ENCODE data around the gene ST6GALNAC2.

DNA sequence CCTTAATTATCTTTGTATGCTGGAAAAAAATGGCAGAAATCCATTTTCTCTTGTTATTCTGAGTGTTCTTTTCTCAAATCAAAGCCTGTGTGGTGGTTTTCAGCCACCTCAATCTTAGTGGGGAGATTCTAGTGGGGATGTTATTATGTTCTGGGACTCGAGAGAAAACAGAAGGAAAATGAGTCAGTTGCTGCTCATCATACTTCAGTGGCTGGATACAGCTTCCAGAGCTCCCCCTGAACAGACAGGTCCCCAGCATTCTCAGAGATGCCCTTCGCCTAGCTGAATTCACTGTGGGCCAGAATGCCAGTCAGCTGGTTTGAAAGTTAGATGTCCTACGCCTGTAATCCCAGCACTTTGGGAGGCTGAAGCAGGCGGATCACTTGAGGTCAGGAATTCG, 49.4 kb upstream of the ST6GALNAC2 start:
- TF ChIP-seq POLR2A (IDR thresholded peaks at IDR 0.05) (no peak), EP300 (IDR thresholded peaks at IDR 0.05) (no peak)
- TF ChIP-seq, protein P1, sequence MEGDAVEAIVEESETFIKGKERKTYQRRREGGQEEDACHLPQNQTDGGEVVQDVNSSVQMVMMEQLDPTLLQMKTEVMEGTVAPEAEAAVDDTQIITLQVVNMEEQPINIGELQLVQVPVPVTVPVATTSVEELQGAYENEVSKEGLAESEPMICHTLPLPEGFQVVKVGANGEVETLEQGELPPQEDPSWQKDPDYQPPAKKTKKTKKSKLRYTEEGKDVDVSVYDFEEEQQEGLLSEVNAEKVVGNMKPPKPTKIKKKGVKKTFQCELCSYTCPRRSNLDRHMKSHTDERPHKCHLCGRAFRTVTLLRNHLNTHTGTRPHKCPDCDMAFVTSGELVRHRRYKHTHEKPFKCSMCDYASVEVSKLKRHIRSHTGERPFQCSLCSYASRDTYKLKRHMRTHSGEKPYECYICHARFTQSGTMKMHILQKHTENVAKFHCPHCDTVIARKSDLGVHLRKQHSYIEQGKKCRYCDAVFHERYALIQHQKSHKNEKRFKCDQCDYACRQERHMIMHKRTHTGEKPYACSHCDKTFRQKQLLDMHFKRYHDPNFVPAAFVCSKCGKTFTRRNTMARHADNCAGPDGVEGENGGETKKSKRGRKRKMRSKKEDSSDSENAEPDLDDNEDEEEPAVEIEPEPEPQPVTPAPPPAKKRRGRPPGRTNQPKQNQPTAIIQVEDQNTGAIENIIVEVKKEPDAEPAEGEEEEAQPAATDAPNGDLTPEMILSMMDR (IDR thresholded peaks at IDR 0.05), result no peak

Measured in tibial nerve (tissue), 4 donors.